ENCODE data around the gene TLE5. TPM values are rescaled to one million over a fixed set of nuclear protein-coding genes. Genes with fewer than 3 reads are reported as not detected.

The TLE5 gene
- total and polyA plus RNA-seq, 2 experiments from 2014 or later, result 130 to 154 TPM

- H3K36me3 Mint-ChIP-seq (ENCODE audit: low read depth), result peaks cover 2% of the 10 kb centered on the region; the same call in 1 of the 3 replicates
- Histone ChIP-seq H3F3A (replicated peaks; ENCODE audit: low read depth) (no peaks in the 10 kb centered on the region), H3K27me3 (ENCODE audit: insufficient read depth) (no peaks in the 10 kb centered on the region), H3K4me2 (no peak overlapping the region), H3K9me2 (ENCODE audit: insufficient read depth) (no peaks in the 10 kb centered on the region), H3K4me1 (ENCODE audit: insufficient read depth) (no peaks in the 10 kb centered on the region; the same call in 1 of the 2 replicates), H4K20me1 (replicated peaks; ENCODE audit: insufficient read depth) (no peaks in the 10 kb centered on the region; the same call in 1 of the 2 replicates), H3K27ac (ENCODE audit: low read depth) (no peak overlapping the region), H3K36me3 (ENCODE audit: insufficient read depth) (no peaks in the 10 kb centered on the region), H3K4me3 (no peak overlapping the region), H3K79me2 (replicated peaks; ENCODE audit: insufficient read depth) (no peaks in the 10 kb centered on the region), H2AFZ (no peak overlapping the region)
- no peak for ATAC-seq
- H3K4me3 Mint-ChIP-seq, result no peak overlapping the region
- H3K27me3 Mint-ChIP-seq (ENCODE audit: insufficient read depth, low read depth, poor library complexity), result peaks cover 4% of the 10 kb centered on the region
- no peak overlapping the region for H3K27ac Mint-ChIP-seq
- no peak for DNase-seq (ENCODE audit: low spot score)
- H3K4me1 Mint-ChIP-seq, result no peaks in the 10 kb centered on the region
- no peaks in the 10 kb centered on the region for H3K9me3 Mint-ChIP-seq
- TF ChIP-seq EZH2phosphoT487 (IDR thresholded peaks at IDR 0.05; ENCODE audit: unreplicated experiment), result no peak
- TF ChIP-seq STAT1 (IDR thresholded peaks at IDR 0.05; ENCODE audit: unreplicated experiment), result no peak
- TF ChIP-seq, protein P1, sequence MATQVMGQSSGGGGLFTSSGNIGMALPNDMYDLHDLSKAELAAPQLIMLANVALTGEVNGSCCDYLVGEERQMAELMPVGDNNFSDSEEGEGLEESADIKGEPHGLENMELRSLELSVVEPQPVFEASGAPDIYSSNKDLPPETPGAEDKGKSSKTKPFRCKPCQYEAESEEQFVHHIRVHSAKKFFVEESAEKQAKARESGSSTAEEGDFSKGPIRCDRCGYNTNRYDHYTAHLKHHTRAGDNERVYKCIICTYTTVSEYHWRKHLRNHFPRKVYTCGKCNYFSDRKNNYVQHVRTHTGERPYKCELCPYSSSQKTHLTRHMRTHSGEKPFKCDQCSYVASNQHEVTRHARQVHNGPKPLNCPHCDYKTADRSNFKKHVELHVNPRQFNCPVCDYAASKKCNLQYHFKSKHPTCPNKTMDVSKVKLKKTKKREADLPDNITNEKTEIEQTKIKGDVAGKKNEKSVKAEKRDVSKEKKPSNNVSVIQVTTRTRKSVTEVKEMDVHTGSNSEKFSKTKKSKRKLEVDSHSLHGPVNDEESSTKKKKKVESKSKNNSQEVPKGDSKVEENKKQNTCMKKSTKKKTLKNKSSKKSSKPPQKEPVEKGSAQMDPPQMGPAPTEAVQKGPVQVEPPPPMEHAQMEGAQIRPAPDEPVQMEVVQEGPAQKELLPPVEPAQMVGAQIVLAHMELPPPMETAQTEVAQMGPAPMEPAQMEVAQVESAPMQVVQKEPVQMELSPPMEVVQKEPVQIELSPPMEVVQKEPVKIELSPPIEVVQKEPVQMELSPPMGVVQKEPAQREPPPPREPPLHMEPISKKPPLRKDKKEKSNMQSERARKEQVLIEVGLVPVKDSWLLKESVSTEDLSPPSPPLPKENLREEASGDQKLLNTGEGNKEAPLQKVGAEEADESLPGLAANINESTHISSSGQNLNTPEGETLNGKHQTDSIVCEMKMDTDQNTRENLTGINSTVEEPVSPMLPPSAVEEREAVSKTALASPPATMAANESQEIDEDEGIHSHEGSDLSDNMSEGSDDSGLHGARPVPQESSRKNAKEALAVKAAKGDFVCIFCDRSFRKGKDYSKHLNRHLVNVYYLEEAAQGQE (IDR thresholded peaks at IDR 0.05; ENCODE audit: unreplicated experiment), result no peak
- TF ChIP-seq ZNF114 (CRISPR knock-in tag; IDR thresholded peaks at IDR 0.05), result no peak
- no peak for TF ChIP-seq JUNB (IDR thresholded peaks at IDR 0.05; ENCODE audit: unreplicated experiment)
- no peak for TF ChIP-seq EZH2 (IDR thresholded peaks at IDR 0.05; ENCODE audit: low read depth, unreplicated experiment)
- TF ChIP-seq, protein P2, sequence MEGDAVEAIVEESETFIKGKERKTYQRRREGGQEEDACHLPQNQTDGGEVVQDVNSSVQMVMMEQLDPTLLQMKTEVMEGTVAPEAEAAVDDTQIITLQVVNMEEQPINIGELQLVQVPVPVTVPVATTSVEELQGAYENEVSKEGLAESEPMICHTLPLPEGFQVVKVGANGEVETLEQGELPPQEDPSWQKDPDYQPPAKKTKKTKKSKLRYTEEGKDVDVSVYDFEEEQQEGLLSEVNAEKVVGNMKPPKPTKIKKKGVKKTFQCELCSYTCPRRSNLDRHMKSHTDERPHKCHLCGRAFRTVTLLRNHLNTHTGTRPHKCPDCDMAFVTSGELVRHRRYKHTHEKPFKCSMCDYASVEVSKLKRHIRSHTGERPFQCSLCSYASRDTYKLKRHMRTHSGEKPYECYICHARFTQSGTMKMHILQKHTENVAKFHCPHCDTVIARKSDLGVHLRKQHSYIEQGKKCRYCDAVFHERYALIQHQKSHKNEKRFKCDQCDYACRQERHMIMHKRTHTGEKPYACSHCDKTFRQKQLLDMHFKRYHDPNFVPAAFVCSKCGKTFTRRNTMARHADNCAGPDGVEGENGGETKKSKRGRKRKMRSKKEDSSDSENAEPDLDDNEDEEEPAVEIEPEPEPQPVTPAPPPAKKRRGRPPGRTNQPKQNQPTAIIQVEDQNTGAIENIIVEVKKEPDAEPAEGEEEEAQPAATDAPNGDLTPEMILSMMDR (conservative IDR thresholded peaks at IDR 0.05; ENCODE audit: low read depth in 2 of 2), result no peak
- TF ChIP-seq ZNF331 (CRISPR knock-in tag; IDR thresholded peaks at IDR 0.05; ENCODE audit: low read depth), result no peak
- TF ChIP-seq, protein P3, sequence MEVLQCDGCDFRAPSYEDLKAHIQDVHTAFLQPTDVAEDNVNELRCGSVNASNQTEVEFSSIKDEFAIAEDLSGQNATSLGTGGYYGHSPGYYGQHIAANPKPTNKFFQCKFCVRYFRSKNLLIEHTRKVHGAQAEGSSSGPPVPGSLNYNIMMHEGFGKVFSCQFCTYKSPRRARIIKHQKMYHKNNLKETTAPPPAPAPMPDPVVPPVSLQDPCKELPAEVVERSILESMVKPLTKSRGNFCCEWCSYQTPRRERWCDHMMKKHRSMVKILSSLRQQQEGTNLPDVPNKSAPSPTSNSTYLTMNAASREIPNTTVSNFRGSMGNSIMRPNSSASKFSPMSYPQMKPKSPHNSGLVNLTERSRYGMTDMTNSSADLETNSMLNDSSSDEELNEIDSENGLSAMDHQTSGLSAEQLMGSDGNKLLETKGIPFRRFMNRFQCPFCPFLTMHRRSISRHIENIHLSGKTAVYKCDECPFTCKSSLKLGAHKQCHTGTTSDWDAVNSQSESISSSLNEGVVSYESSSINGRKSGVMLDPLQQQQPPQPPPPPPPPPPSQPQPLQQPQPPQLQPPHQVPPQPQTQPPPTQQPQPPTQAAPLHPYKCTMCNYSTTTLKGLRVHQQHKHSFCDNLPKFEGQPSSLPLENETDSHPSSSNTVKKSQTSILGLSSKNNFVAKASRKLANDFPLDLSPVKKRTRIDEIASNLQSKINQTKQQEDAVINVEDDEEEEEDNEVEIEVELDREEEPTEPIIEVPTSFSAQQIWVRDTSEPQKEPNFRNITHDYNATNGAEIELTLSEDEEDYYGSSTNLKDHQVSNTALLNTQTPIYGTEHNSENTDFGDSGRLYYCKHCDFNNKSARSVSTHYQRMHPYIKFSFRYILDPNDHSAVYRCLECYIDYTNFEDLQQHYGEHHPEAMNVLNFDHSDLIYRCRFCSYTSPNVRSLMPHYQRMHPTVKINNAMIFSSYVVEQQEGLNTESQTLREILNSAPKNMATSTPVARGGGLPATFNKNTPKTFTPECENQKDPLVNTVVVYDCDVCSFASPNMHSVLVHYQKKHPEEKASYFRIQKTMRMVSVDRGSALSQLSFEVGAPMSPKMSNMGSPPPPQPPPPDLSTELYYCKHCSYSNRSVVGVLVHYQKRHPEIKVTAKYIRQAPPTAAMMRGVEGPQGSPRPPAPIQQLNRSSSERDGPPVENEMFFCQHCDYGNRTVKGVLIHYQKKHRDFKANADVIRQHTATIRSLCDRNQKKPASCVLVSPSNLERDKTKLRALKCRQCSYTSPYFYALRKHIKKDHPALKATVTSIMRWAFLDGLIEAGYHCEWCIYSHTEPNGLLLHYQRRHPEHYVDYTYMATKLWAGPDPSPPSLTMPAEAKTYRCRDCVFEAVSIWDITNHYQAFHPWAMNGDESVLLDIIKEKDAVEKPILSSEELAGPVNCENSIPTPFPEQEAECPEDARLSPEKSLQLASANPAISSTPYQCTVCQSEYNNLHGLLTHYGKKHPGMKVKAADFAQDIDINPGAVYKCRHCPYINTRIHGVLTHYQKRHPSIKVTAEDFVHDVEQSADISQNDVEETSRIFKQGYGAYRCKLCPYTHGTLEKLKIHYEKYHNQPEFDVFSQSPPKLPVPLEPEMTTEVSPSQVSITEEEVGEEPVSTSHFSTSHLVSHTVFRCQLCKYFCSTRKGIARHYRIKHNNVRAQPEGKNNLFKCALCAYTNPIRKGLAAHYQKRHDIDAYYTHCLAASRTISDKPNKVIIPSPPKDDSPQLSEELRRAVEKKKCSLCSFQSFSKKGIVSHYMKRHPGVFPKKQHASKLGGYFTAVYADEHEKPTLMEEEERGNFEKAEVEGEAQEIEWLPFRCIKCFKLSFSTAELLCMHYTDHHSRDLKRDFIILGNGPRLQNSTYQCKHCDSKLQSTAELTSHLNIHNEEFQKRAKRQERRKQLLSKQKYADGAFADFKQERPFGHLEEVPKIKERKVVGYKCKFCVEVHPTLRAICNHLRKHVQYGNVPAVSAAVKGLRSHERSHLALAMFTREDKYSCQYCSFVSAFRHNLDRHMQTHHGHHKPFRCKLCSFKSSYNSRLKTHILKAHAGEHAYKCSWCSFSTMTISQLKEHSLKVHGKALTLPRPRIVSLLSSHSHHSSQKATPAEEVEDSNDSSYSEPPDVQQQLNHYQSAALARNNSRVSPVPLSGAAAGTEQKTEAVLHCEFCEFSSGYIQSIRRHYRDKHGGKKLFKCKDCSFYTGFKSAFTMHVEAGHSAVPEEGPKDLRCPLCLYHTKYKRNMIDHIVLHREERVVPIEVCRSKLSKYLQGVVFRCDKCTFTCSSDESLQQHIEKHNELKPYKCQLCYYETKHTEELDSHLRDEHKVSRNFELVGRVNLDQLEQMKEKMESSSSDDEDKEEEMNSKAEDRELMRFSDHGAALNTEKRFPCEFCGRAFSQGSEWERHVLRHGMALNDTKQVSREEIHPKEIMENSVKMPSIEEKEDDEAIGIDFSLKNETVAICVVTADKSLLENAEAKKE (CRISPR knock-in tag; IDR thresholded peaks at IDR 0.05), result no peak
- no peak for TF ChIP-seq CREB1 (CRISPR knock-in tag; IDR thresholded peaks at IDR 0.05; ENCODE audit: low read depth)
- no peak for TF ChIP-seq POLR2AphosphoS5 (IDR thresholded peaks at IDR 0.05; ENCODE audit: low read depth)
- no peak for TF ChIP-seq ETS1 (IDR thresholded peaks at IDR 0.05)
- no peak for TF ChIP-seq NANOG (IDR thresholded peaks at IDR 0.05; ENCODE audit: borderline replicate concordance)
These were observed 57.8 kb downstream of the TLE5 start for GRCh38 chr19:3004522-3004921.

Measured in GM23338 (cell line).